Bronchial epithelial cell (primary cell): ENCODE measurements around the gene NELFA. TPM values are rescaled to one million over a fixed set of nuclear protein-coding genes. Genes with fewer than 3 reads are reported as not detected.

Source experiments
- DNase-seq: peaks from one replicate; pipeline ENCODE4 v3.0.0-alpha.2; 2010; ENCODE audit warnings: low read depth
- FAIRE-seq: peaks from 2 replicates; lab custom pipeline; 2011; peaks lifted over from hg19 to GRCh38; lab: Jason Lieb, UNC
- H3K27me3 ChIP-seq: 2 replicates; pipeline ENCODE4 v1.5.1; 2011; ENCODE audit warnings: low read length; ENCODE audit not compliant: control insufficient read depth, insufficient read depth
- H3K36me3 ChIP-seq: 2 replicates; pipeline ENCODE4 v1.5.1; 2011; ENCODE audit warnings: low read length; ENCODE audit not compliant: control insufficient read depth, insufficient read depth
- H3K4me3 ChIP-seq: 2 replicates; pipeline ENCODE4 v1.5.1; 2011; ENCODE audit warnings: mild to moderate bottlenecking, low read depth, low read length, control low read depth
- total RNA-seq: library from RNA; depleted of rRNA; stranded (reverse); fragments of >200 nt; gene quantifications from 2 replicates; pipeline ENCODE4 v1.2.1, GENCODE V29; 2014
- TF ChIP-seq, protein P1 (sequence below): IDR thresholded peaks from 2 replicates; pipeline ENCODE4 v1.5.1; 2011; ENCODE audit warnings: mild to moderate bottlenecking, moderate library complexity, low read length, control low read depth, inconsistent platforms; ENCODE audit not compliant: insufficient read depth, severe bottlenecking

The NELFA gene
- total RNA-seq, 1 donor from 2014 or later: 14.7 TPM

DNA sequence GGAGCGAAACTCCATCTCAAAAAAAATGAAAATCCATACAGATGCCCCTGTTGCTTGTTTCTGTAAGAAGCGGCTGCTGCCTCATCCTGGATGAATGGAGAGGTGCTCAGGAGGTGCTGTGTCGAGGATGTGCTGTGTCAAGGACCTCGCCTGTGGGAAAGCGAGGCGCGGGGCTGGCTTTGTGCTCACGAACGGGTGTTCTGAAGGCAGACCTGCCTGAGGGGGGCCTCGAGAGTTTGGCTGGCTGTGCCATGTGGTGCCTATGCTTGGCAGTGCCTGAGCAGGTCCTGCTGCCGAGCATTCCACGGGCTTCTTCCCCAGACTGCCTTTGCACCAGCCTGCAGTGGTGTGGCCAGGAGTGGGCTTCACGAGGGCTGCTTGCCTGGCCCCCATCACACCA, 76.0 kb downstream of the NELFA start:
- H3K4me3 ChIP-seq: no peak overlapping the region
- FAIRE-seq (no peak), DNase-seq (no peak)
- H3K27me3 ChIP-seq: no peaks in the 10 kb centered on the region
- TF ChIP-seq, protein P1, sequence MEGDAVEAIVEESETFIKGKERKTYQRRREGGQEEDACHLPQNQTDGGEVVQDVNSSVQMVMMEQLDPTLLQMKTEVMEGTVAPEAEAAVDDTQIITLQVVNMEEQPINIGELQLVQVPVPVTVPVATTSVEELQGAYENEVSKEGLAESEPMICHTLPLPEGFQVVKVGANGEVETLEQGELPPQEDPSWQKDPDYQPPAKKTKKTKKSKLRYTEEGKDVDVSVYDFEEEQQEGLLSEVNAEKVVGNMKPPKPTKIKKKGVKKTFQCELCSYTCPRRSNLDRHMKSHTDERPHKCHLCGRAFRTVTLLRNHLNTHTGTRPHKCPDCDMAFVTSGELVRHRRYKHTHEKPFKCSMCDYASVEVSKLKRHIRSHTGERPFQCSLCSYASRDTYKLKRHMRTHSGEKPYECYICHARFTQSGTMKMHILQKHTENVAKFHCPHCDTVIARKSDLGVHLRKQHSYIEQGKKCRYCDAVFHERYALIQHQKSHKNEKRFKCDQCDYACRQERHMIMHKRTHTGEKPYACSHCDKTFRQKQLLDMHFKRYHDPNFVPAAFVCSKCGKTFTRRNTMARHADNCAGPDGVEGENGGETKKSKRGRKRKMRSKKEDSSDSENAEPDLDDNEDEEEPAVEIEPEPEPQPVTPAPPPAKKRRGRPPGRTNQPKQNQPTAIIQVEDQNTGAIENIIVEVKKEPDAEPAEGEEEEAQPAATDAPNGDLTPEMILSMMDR: no peak
- H3K36me3 ChIP-seq: peaks cover 6% of the 10 kb centered on the region

Other genes starting within 250 kb of the NELFA start
- gene FGFR3, start 215.7 kb downstream of the NELFA start, total RNA-seq: 29.0 and 133 TPM in 2 replicates
- gene LETM1, start 152.8 kb downstream of the NELFA start, total RNA-seq: 109 and 176 TPM in 2 replicates
- 43.4 and 48.1 TPM in 2 replicates for gene NSD2, start 137.6 kb downstream of the NELFA start, total RNA-seq
- not detected in 2 replicates for gene NAT8L, start 50.4 kb upstream of the NELFA start, total RNA-seq
- gene HAUS3, start 233.1 kb upstream of the NELFA start, total RNA-seq: 8.4 and 9.2 TPM in 2 replicates
- gene POLN, start 233.1 kb upstream of the NELFA start, total RNA-seq: 1.4 and 1.6 TPM in 2 replicates